NCI-H82 (cell line): ENCODE data around the gene ME1.

ENCODE experiments used
- DNase-seq: peaks from one replicate; lab custom pipeline; 2025; lab: John Stamatoyannopoulos, UW

ME1 gene

GRCh38 chr6:83190626-83191025 lies 240.2 kb downstream of the ME1 start:
- DNase-seq, result peak; percentile 58

GRCh38 chr6:83188501-83188900 lies 242.3 kb downstream of the ME1 start:
- DNase-seq, result no peak

- no peak for DNase-seq
Measured at GRCh38 chr6:83185096-83185495, 245.8 kb downstream of the ME1 start.

GRCh38 chr6:83183082-83183828 lies 247.6 kb downstream of the ME1 start:
- no peak for DNase-seq

- DNase-seq, result no peak
Measured at GRCh38 chr6:83182114-83182513, 248.7 kb downstream of the ME1 start.

- no peak for DNase-seq
Measured at GRCh38 chr6:83180426-83180950, 250.4 kb downstream of the ME1 start.

DNA sequence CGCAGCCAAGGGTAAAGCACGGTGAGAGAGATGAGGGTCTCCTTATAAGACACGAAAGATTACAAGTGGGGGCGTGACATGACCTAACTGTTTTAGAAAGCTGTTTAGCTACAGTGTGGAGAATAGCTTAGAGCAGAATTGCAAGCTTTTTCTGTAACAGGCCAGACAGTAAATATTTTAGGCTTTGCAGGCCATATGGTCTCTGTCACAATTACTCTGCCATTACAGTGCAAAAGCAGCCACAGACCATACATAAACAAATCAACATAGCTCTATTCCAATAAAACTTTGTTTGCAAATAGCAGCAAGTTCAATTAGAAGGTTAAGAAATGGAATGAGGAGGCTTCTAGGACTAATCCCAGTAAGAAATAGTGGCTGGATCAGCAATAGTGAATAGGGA lies 254.6 kb downstream of the ME1 start:
- DNase-seq, result peak; percentile 22

GRCh38 chr6:83169511-83169910 lies 261.3 kb downstream of the ME1 start:
- peak; percentile 87 for DNase-seq

DNA sequence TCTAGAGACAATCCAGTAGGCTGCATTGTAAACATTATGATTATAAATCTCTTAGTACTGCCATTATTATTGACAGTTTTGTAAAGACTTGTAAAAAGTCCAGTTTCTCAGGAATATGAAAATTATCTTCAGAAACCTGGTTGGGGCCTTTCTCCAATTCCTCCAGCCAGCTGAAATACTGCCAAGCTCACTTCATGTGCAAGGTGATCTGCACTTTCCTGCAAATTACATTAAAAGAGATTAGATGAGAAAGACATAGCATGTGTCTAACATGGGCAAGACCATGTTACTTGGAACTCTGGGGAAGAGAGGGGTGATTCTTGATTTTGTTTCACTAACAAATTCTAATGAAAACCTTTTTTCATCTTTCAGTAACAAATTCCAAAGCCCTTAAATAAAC lies 261.7 kb downstream of the ME1 start:
- peak; percentile 62 for DNase-seq

DNA sequence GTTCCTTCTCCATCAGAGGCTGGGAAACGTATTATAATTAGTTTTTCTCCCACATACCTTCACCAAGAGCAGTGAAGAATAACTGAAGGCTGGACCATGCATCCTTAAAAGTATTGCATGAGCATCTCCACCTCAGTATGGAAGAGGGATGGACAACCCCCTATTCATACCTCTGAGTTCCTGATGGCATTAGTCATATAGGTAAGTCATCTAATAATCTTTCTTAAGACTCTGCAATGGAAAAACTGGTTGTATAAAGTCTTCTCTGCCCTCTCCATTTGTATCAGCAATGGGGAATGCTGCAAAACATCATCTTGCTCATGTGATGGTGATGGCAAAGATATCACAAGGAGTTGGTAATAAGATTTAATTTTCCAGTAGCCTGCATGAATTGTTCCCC lies 262.3 kb downstream of the ME1 start:
- DNase-seq, result no peak

GRCh38 chr6:83167726-83168278 lies 263.0 kb downstream of the ME1 start:
- DNase-seq, result no peak
